ENCODE results near the gene ITGAD. TPM values are rescaled to one million over a fixed set of nuclear protein-coding genes. Genes with fewer than 3 reads are reported as not detected.

ITGAD gene
- total and polyA plus RNA-seq, 2 of the 13 experiments (the other 11 are each of a cell fraction or from before 2014, with no cell fraction given), result not detected

DNA sequence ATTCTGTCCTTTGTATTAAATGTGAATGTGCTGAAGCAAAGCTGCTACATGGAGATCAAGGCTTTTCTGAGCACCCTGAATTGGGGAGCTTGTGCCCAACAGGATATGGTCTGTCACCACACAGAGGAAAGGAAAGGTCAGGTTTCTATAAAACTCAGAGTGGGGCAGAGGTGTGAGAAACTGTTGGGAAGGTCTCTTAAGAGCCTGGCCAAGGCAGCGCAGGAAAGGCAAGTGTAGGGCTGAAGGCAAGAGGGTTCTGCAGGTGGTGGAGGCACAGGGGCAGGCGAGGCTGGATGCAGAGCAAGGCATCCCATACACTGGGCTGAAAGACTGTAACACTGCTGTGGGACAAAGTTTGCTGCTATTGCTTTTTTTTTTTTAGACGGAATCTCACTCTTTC, 26.9 kb downstream of the ITGAD start (continued):
- TF ChIP-seq, protein P1, sequence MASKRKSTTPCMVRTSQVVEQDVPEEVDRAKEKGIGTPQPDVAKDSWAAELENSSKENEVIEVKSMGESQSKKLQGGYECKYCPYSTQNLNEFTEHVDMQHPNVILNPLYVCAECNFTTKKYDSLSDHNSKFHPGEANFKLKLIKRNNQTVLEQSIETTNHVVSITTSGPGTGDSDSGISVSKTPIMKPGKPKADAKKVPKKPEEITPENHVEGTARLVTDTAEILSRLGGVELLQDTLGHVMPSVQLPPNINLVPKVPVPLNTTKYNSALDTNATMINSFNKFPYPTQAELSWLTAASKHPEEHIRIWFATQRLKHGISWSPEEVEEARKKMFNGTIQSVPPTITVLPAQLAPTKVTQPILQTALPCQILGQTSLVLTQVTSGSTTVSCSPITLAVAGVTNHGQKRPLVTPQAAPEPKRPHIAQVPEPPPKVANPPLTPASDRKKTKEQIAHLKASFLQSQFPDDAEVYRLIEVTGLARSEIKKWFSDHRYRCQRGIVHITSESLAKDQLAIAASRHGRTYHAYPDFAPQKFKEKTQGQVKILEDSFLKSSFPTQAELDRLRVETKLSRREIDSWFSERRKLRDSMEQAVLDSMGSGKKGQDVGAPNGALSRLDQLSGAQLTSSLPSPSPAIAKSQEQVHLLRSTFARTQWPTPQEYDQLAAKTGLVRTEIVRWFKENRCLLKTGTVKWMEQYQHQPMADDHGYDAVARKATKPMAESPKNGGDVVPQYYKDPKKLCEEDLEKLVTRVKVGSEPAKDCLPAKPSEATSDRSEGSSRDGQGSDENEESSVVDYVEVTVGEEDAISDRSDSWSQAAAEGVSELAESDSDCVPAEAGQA (IDR thresholded peaks at IDR 0.05; ENCODE audit: low read depth), result no peak
- TF ChIP-seq, protein P1 (CRISPR knock-in tag; IDR thresholded peaks at IDR 0.05; ENCODE audit: borderline replicate concordance), result no peak
- TF ChIP-seq ETV6 (CRISPR knock-in tag; conservative IDR thresholded peaks at IDR 0.05), result no peak

GRCh38 chr16:31421587-31421986, 28.5 kb downstream of the ITGAD start:
- intact Hi-C loops (cut with micrococcal nuclease; ENCODE audit: unreplicated experiment) (no loop called here), in situ Hi-C loops (cut with HindIII; ENCODE audit: extremely low pct_ligation_motif_present, low pct_unique_long_range_greater_than_20kb) (no loop called here)
- BruUV-seq (replicated peaks), result no TSS peak
- no peaks in the 10 kb centered on the region for H3K4me1 ChIP-seq (ENCODE audit: insufficient read depth, low read length)
- H3K9me3 ChIP-seq (ENCODE audit: low read length), result no peaks in the 10 kb centered on the region
- H3K4me2 ChIP-seq (ENCODE audit: low read depth, low read length), result no peak overlapping the region
- no peak overlapping the region for H3K9ac ChIP-seq (ENCODE audit: insufficient read depth, low read depth, low read length)
- no peaks in the 10 kb centered on the region for H4K20me1 ChIP-seq (ENCODE audit: insufficient read depth, low read length)
- FAIRE-seq (no peak), ATAC-seq (no peak), DNase-seq (ENCODE audit: low spot score) (no peak)
- H3K27me3 ChIP-seq (ENCODE audit: control insufficient read depth in 1 of 2, insufficient read depth in 2 of 2, low read length in 2 of 2), result peaks cover 0 to 21% of the 10 kb centered on the region in 2 experiments; a peak in 4 of 5 replicates
- H3K79me2 ChIP-seq (ENCODE audit: insufficient read depth, low read length), result no peaks in the 10 kb centered on the region
- ChIA-PET CTCF (ENCODE audit: low intra/inter-chr PET ratio, low total read pairs) (no interaction called here), POLR2A (no interaction called here)
- H2AFZ ChIP-seq (ENCODE audit: low read length), result no peak overlapping the region
- no peak overlapping the region for H3K27ac ChIP-seq (ENCODE audit: extremely low read length, insufficient read depth, low read length)
- 19% methylated on average over 3 of the region's 6 CpGs for WGBS (ENCODE audit: low lambda C conversion rate)
- no peaks in the 10 kb centered on the region for H3K36me3 ChIP-seq (replicated peaks in 1 of 2; ENCODE audit: control insufficient read depth in 1 of 2, insufficient read depth in 2 of 2, low read length in 2 of 2)
- no peak overlapping the region for H3K4me3 ChIP-seq (replicated peaks in 1 of 3; ENCODE audit: insufficient read depth in 1 of 3, low read depth in 2 of 3, low read length in 3 of 3)
- TF ChIP-seq TEF (CRISPR knock-in tag; IDR thresholded peaks at IDR 0.05), result no peak
- no peak for TF ChIP-seq SALL1 (CRISPR knock-in tag; IDR thresholded peaks at IDR 0.05)
- TF ChIP-seq NFATC3 (CRISPR knock-in tag; IDR thresholded peaks at IDR 0.05), result no peak
- no peak for TF ChIP-seq YEATS2 (CRISPR knock-in tag; IDR thresholded peaks at IDR 0.05; ENCODE audit: borderline replicate concordance)
- no peak for TF ChIP-seq KIAA2018 (CRISPR knock-in tag; IDR thresholded peaks at IDR 0.05; ENCODE audit: borderline replicate concordance)
- no peak for TF ChIP-seq CEBPB (IDR thresholded peaks at IDR 0.05; ENCODE audit: borderline replicate concordance, low read depth, low read length)

All from HepG2 (cell line).